SH-SY5Y (cell line): Measurements from ENCODE around the gene ZBED4.

Source experiments
- GATA2 ChIP-seq: IDR thresholded peaks from 2 replicates; pipeline ENCODE4 v1.6.1; 2011; ENCODE audit warnings: mild to moderate bottlenecking, low read depth, low read length
- GATA3 ChIP-seq: IDR thresholded peaks from 2 replicates; pipeline ENCODE4 v1.6.1; 2011; ENCODE audit warnings: low read depth, mild to moderate bottlenecking, low read length, moderate library complexity

Gene ZBED4

GRCh38 chr22:49845666-49846459 lies 7.8 kb upstream of the ZBED4 start:
- TF ChIP-seq GATA3 (no peak), GATA2 (no peak)

- TF ChIP-seq GATA2: no peak
- TF ChIP-seq GATA3: no peak
These were observed 5.6 kb upstream of the ZBED4 start for GRCh38 chr22:49847751-49848689.

GRCh38 chr22:49848690-49849160 lies 4.9 kb upstream of the ZBED4 start:
- TF ChIP-seq GATA3: no peak
- no peak for TF ChIP-seq GATA2

- no peak for TF ChIP-seq GATA2
- no peak for TF ChIP-seq GATA3
These were observed 4.3 kb upstream of the ZBED4 start for GRCh38 chr22:49849161-49850020.

GRCh38 chr22:49850021-49850911 lies 3.4 kb upstream of the ZBED4 start:
- TF ChIP-seq GATA3: no peak
- no peak for TF ChIP-seq GATA2

- TF ChIP-seq GATA2 (no peak), GATA3 (no peak)
These were observed 2.5 kb upstream of the ZBED4 start for GRCh38 chr22:49850959-49851802.

- TF ChIP-seq GATA3: no peak
- no peak for TF ChIP-seq GATA2
These were observed 562 bp downstream of the ZBED4 start for GRCh38 chr22:49853981-49854831.

- TF ChIP-seq GATA3 (no peak), GATA2 (no peak)
These were observed 1.7 kb downstream of the ZBED4 start for GRCh38 chr22:49855251-49855911.

GRCh38 chr22:49856343-49856742 lies 2.7 kb downstream of the ZBED4 start:
- TF ChIP-seq GATA3 (no peak), GATA2 (no peak)

- TF ChIP-seq GATA3: no peak
- no peak for TF ChIP-seq GATA2
These were observed 3.3 kb downstream of the ZBED4 start for GRCh38 chr22:49856766-49857618.
